HG03439 (cell line): ENCODE data around the gene ATE1.

ENCODE experiments used
- ATAC-seq: cut with Tn5 transposase; IDR thresholded peaks from one replicate; pipeline ENCODE4 v1.9.1; 2021; ENCODE audit warnings: mild to moderate bottlenecking, moderate library complexity; ENCODE audit not compliant: unreplicated experiment

Gene ATE1

GRCh38 chr10:121741248-121741792 lies 186.5 kb downstream of the ATE1 start:
- no peak for ATAC-seq

- ATAC-seq = no peak
Observed at GRCh38 chr10:121740069-121740468, 187.8 kb downstream of the ATE1 start.

DNA sequence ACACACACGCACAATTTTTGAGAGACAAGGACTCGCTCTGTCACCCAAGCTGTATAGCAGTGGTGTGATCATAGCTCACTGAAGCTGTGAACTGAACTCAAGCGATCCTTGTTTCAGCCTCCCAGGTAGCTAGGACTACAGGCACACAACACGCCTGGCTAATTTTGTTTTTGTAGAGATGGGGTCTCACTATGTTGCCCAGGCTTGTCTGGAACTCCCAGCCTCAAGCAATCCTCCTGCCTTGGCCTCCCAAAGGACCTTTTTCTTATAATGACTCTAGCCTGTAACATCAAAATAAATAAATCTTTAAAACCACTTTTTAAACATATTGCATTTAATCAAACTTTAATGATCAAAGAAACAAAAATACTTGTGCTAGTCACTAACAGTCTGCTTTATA lies 188.7 kb downstream of the ATE1 start:
- no peak for ATAC-seq

GRCh38 chr10:121736315-121737130 lies 191.3 kb downstream of the ATE1 start:
- ATAC-seq = no peak

DNA sequence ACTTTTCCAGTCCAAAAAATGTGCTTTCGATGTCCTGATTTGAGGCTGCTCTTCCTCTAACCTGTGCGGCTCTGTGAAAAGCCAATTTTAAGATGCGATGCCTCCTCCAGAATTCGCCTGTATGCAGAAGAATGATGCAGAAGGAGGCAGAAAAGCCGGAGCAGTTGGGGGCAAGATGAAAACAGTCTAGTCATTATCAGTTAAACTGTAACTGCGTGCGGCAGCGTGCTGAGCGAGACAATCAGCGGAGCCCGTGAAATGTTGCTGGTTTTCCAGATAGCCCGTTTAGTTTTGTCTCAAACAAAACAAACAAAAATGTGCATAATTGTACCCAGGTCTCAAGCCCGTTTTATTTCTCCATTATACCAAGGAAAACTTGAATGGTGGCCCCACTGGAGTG lies 192.6 kb downstream of the ATE1 start:
- ATAC-seq = no peak

- ATAC-seq = no peak
Observed at GRCh38 chr10:121734589-121735045, 193.2 kb downstream of the ATE1 start.

DNA sequence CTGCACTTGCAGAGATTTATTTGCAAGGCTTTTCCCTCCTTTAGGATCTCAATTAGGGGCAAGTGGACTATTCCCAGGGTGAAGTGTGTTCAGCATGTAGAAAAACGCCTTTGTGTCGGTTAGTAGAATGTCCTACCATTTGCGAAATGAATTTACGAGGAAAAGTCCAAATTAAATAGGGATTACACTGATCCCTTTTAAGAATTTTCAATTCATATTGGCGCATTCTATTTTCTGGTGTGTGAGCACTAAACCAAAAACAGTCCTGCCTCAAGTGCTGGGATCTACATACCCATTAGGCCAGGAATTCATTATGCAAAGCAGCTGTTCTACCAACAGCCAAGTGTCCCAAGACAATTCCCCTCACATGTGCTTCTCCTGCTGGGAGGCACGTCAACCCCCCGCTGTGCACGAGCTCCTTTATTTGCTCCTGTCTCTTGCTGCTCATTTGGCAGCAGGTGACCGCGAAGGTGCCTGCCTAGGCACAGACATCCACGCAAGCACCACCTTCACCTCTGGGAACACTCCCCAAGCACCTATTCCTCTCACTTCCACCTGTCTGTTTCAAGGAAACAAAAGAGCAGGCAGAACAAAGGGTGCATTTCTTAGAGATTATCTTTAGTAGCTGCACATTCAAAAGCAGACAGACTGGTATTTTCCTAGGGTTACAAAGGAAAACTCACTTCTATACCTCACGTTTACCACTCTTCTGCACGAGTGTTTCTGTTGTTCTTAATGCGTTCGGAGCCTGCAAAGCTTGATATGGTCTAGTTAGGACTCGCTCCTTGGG lies 195.0 kb downstream of the ATE1 start:
- no peak for ATAC-seq

GRCh38 chr10:121732172-121732571 lies 195.7 kb downstream of the ATE1 start:
- ATAC-seq = no peak

GRCh38 chr10:121724282-121724681 lies 203.5 kb downstream of the ATE1 start:
- ATAC-seq = no peak

GRCh38 chr10:121722665-121723064 lies 205.2 kb downstream of the ATE1 start:
- ATAC-seq = no peak

DNA sequence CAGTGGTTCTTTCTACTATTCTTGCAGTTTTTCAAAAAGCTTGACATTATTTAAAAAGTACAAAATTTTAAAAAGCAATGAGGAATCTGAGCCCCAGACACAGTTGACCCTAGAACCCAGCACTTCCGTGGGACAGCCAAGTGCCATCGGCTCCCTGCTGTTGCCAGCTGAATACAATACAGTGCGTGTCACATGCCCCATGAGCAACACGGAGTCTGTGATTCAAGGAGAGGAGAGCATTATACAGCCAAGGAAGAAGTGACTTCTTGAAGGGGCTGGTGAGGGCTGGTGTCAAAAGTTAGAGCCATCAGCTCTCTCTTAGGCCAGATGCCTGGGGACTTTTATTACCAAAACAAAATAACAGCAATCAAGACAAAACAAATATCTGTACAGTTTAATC lies 206.6 kb downstream of the ATE1 start:
- no peak for ATAC-seq

DNA sequence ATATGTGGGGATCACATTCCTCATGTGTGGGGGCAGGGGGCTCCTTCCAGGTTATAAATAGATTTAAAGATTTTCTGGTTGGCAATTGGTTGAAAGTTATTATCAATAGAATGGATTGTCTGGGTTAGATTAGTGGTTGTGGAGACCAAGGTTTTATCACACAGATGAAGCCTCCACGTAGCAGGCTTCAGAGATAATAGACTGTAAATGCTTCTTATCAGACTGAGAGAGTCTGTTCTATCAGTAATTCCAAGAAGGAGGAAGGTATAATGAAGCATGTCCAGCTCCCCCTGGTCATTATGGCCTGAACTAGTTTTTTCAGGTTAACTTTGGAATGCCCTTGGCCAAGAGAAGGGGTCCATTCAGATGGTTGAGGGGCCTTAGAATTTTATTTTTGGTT lies 211.9 kb downstream of the ATE1 start:
- no peak for ATAC-seq

GRCh38 chr10:121715076-121715475 lies 212.8 kb downstream of the ATE1 start:
- no peak for ATAC-seq

GRCh38 chr10:121713486-121713885 lies 214.3 kb downstream of the ATE1 start:
- ATAC-seq = no peak

GRCh38 chr10:121710971-121711370 lies 216.9 kb downstream of the ATE1 start:
- no peak for ATAC-seq

DNA sequence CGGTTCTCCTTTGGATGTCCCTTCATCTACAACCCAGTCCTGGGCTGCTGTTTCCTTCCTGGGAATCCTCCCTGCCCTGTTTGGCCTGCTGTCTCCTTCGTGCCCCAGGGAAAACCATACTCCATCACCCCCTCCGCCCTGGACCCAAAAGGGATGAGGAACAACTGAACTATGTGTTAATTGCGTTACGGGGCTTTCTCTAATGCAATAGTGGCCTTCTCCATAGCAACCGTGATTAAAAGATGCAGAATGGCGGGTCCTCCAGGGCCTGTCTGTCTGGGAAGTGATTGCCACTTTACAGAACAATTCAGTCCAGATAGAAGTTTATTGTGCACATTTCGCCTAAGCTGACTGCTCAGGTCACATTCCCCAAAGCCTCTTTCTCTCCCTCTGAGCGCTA lies 217.6 kb downstream of the ATE1 start:
- ATAC-seq = no peak

DNA sequence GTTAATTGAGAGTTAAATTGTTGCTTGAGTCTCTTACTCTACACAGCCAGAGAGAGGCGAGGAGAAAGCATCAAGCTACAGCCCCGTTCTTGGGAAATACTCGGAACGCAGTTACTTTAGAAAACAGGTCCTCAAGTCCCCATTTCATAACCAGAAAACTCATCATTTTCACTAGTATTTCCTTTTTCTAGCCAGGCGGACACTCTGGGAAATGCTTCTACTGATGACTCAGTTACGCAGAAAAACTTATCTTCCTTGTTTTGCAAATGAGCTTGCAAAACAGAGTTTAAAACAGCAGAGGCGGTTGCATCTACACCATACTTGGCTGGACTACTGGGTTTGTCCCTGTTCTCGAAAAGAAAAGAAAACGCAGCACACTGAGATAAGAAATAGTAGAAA lies 218.2 kb downstream of the ATE1 start:
- no peak for ATAC-seq

GRCh38 chr10:121708728-121709674 lies 218.8 kb downstream of the ATE1 start:
- ATAC-seq = no peak

DNA sequence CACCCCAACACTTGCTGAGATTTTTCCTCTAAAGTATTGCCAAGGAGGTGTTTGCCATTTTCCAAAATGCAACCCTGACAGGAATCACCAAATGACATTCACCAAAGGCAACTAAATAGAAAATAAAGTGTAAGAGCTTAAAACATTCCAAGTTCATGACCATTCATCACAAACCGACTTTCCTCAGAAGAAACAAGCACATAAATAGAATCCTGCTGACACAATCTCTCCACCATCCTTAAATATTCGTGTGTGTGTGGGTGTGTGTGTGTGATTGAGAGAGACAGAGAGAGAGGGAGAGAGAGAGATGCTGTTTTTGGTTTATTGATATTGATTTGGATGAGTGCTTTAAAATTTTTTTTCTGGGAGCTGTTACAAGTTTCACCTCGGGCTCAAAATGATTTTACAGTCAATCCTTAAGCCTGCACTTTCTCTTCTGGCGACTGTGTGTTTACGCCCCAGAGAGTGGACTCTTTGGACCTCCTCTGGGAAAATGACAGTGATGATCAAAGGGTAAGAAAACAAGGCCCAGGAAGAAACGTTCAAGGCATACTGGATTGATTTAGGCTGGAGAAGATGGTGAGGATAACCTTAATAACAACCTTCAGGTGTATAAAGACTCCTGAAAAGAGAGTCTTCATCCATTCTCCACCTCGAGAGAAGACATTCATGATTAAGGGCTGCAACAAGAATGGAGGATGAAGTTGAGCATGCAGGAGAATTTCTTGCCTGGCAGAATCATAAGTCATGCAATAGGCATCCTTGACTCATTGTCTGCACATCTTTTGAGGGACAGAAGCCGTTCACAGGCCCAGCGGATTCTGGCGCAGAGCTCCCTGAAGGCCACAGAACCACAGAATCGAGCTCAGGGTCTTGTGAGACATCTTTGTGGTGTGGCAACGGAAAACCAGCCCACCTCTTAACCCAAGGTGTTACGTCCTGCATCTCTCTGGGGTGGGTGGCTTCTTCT lies 225.2 kb downstream of the ATE1 start:
- no peak for ATAC-seq

- ATAC-seq = no peak
Observed at GRCh38 chr10:121700416-121700815, 227.4 kb downstream of the ATE1 start.
